ENCODE data around the gene CCNL1. TPM values are rescaled to one million over a fixed set of nuclear protein-coding genes. Genes with fewer than 3 reads are reported as not detected.

CCNL1 gene
- total and polyA plus RNA-seq, 2 of the 8 experiments (the other 6 are each of a cell fraction or from before 2014, with no cell fraction given): 64.5 to 68.6 TPM

DNA sequence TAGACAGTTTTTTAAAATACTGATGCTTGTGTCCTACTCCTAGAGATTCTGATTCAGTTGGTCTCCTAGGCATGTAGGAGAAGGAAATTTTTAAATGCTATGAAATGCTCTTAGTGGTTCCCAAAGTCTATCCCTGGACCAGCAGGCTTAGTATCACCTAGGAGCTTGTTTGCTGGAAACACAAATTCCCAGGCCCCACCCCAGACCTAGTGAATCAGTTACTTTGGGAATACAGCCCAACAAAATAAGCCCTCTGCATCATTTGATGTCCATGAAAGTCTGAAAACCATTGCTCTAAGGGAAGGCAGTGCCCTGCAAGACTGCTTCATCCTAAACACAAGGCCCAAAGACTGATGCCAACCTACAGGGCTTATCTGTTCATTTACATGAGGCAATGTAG lies 36.3 kb downstream of the CCNL1 start:
- Histone ChIP-seq H3K23ac (ENCODE audit: insufficient read length) (no peak overlapping the region), H4K91ac (replicated peaks; ENCODE audit: insufficient read length, low read length) (no peak overlapping the region), H3K27ac (ENCODE audit: low read depth, low read length) (no peak overlapping the region), H4K20me1 (replicated peaks in 1 of 2; ENCODE audit: control insufficient read depth in 1 of 2, insufficient read depth in 2 of 2, low read length in 2 of 2) (no peaks in the 10 kb centered on the region), H4K8ac (ENCODE audit: extremely low read depth, insufficient read depth, low read length) (no peak overlapping the region), H3K4me3 (ENCODE audit: extremely low read depth in 1 of 4, insufficient read depth in 2 of 4, low read depth in 3 of 4, low read length in 4 of 4) (no peak overlapping the region), H3K36me3 (ENCODE audit: control insufficient read depth in 2 of 4, insufficient read depth in 4 of 4, low read length in 3 of 4) (no peaks in the 10 kb centered on the region), H4K5ac (ENCODE audit: insufficient read length, low read depth, low read length) (no peak overlapping the region), H3K4me1 (replicated peaks in 1 of 4; ENCODE audit: control insufficient read depth in 3 of 4, insufficient read depth in 4 of 4, low read length in 3 of 4) (no peaks in the 10 kb centered on the region; a peak in 2 of 7 replicates), H3K23me2 (ENCODE audit: low read depth, low read length) (no peaks in the 10 kb centered on the region; the same call in 1 of the 2 replicates), H3K9me3 (ENCODE audit: insufficient read depth in 2 of 2, low read depth in 1 of 2, low read length in 1 of 2) (no peaks in the 10 kb centered on the region), H2AFZ (ENCODE audit: low read length) (no peak overlapping the region), H2BK20ac (ENCODE audit: low read length) (no peak overlapping the region), H3K79me1 (ENCODE audit: low read depth, low read length) (no peaks in the 10 kb centered on the region), H3K4me2 (ENCODE audit: insufficient read depth in 1 of 2, low read depth in 2 of 2, low read length in 2 of 2) (no peak overlapping the region), H3K79me2 (ENCODE audit: control insufficient read depth in 1 of 2, insufficient read depth in 2 of 2, low read length in 2 of 2) (no peaks in the 10 kb centered on the region), H2BK15ac (ENCODE audit: low read length) (no peak overlapping the region), H3K14ac (ENCODE audit: insufficient read length) (no peak overlapping the region), H3K18ac (ENCODE audit: extremely low read depth, low read length) (no peak overlapping the region), H2BK5ac (ENCODE audit: low read depth, low read length) (no peak overlapping the region), H2BK12ac (ENCODE audit: low read depth, low read length) (no peak overlapping the region), H3K9ac (replicated peaks in 1 of 4; ENCODE audit: extremely low read depth in 1 of 4, low read depth in 3 of 4, low read length in 3 of 4) (no peak overlapping the region), H3K27me3 (replicated peaks in 1 of 4; ENCODE audit: control insufficient read depth in 3 of 4, extremely low read depth in 1 of 4, insufficient read depth in 3 of 4, low read length in 3 of 4) (no peaks in the 10 kb centered on the region; a peak in 3 of 7 replicates), H3K4ac (replicated peaks; ENCODE audit: insufficient read length, low read depth, low read length) (no peak overlapping the region), H2BK120ac (replicated peaks; ENCODE audit: low read depth, low read length) (no peak overlapping the region), H2AK5ac (ENCODE audit: low read depth, low read length) (no peak overlapping the region), H3K56ac (replicated peaks; ENCODE audit: insufficient read length, low read depth, low read length) (no peak overlapping the region)
- TF ChIP-seq SP2 (IDR thresholded peaks at IDR 0.05; ENCODE audit: low read length) (no peak), EZH2 (IDR thresholded peaks at IDR 0.05; ENCODE audit: low read depth, low read length, severe bottlenecking) (no peak), CHD1 (IDR thresholded peaks at IDR 0.05; ENCODE audit: low read depth, low read length) (no peak), KDM1A (IDR thresholded peaks at IDR 0.05; ENCODE audit: borderline replicate concordance, low read length) (no peak)
- DNase-seq (ENCODE audit: low read depth in 1 of 2, low spot score in 2 of 2) (no peak), FAIRE-seq (no peak)
- CTCF ChIA-PET (ENCODE audit: partially characterized antibody): interaction anchor here (36.5 to 56.4 kb wide), 2 partner anchors 6 to 21 kb away, joined by 1014 read pairs; no protein-coding TSS in a partner anchor
- POLR2A ChIA-PET (ENCODE audit: partially characterized antibody): no interaction called here
